CD4-positive, alpha-beta T cell treated with Interleukin-17A for 1 hour (primary cell): Measurements from ENCODE around the gene LRP11.
"Not testable (repeated sequence)": the region's sequence is repeated elsewhere in the genome, so short reads cannot be mapped to it uniquely, and the experiment has no call there.

Experiments
- DNase-seq: peaks from one replicate; pipeline ENCODE4 v3.0.0-alpha.2; 2020

Gene LRP11

GRCh38 chr6:149846321-149846720, 17.8 kb downstream of the LRP11 start:
- DNase-seq = no peak

DNA sequence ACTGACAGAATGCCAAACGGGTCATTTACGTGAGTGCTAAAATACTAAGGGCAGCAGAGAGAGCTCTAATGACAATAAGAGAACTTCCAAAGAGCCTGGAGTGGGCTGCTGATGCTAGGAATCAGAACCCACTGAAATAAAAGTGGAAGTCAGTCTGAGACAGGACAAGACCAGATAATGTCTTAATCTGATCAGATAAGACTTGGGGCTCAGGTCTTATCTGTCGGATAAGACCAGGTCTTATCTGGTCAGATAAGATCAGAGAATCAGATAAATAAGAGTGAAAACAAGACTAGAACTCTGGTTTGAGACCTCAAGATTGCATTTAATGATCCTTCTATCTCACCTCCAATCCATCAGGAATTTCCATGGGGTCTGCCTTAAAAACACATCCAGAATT, 18.6 kb downstream of the LRP11 start:
- no peak for DNase-seq

DNA sequence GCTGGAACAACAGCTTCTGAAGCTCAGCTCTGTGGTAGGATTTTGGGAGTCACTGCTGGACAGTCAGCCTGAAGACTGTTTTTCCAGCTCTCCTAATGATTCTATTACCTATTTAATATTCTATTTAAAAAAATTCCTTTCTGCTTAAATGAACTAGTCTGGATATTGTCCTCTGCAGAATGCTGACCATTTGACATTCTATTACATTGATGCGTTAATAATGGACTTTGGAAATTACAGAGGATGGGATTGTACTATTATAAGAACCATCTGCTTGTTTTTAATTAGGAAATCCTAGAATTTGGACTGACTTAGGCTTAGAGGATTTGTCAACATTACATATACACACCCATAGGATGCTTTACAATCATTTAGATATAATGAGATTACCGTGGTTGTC, 19.7 kb downstream of the LRP11 start:
- DNase-seq = no peak

GRCh38 chr6:149844036-149844435, 20.1 kb downstream of the LRP11 start:
- DNase-seq = not testable (repeated sequence)

GRCh38 chr6:149843051-149843633, 21.0 kb downstream of the LRP11 start:
- DNase-seq = no peak

GRCh38 chr6:149842331-149842730, 21.8 kb downstream of the LRP11 start:
- DNase-seq = no peak

GRCh38 chr6:149840345-149841075, 23.6 kb downstream of the LRP11 start:
- peak; percentile 40 for DNase-seq

DNA sequence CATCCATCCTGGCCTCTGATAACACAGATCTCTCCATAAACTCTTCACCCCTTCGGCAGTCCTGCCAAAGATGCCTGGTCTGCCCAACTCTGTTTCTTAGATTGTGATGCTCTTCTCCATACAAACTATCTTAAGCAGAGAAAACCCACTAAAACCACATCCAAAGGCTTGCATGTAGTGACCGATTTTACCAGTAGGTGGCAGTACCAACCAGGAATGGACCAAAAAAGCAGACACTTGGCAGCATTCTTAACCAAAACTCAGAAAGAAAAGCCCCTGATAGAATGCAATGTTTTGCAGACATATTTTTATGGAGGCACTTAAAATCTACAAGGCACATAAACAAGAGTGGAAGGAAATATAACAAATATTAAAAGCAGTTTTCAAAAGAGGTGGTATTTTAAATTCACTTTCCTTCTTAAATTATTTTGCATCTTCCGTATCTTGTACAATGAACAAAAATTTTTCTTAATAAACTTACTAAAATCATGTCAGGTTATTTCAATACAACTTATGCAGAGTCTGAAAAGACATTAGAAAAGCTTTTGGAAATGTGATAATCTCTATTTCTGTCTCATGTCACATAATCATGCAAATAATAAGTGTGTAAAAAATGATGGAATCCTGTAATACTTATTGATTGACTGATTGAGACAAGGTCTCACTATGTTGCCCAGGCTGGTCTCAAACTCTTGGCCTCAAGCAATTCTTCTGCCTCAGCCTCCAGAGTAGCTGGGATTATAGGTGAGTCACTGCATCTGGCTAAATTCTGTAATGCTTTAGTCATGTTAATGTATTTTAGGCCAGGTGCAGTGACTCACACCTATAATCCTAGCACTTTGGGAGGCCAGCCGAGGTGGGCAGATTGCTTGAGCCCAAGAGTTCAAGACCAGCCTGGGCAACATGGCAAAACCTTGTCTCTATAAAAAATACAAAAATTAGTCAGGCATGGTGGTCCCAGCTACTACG, 29.4 kb downstream of the LRP11 start:
- DNase-seq = peak; percentile 82

DNA sequence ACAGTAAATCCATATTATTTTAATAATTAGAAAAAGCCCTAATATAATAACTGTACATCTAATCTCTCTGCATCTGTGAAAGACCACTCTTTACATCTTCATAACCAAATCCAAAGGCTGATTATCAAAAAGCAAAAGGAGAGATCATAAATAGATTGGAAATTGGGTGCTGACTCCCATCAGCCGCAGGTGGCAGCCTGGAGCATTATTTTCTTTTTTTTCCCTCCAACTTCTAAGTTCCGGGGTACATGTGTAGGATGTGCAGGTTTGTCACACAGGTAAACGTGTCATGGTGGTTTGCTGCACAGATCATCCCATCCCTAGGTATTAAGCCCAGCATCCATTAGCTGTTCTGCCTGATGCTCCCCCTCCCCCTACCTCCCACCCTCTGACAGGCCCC, 30.5 kb downstream of the LRP11 start:
- no peak for DNase-seq

GRCh38 chr6:149831308-149831820, 32.8 kb downstream of the LRP11 start:
- DNase-seq = no peak

GRCh38 chr6:149830731-149831307, 33.3 kb downstream of the LRP11 start:
- DNase-seq = no peak

- no peak for DNase-seq
These were observed 38.9 kb downstream of the LRP11 start for GRCh38 chr6:149825292-149825691.

DNA sequence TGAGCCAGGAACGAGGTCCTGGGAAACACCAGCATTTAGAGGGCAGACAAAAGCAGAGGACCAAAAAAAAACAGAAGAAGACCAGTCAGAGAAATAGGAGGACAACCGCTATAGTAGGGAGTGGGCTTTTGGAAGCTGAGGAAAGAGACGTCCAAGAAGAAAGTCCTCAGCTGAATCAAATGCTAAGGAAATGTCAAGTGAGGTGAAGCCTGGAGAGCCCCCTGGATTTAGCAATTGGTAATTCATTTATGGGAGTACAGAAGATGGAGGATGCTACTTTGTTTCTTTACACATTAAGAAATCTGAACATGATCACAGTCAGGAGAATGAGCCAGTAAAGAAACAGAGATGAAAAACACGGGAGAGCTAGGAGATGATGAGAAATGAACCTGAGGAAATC, 41.1 kb downstream of the LRP11 start:
- no peak for DNase-seq

- DNase-seq = no peak
These were observed 42.7 kb downstream of the LRP11 start for GRCh38 chr6:149821492-149821891.

GRCh38 chr6:149820506-149820905, 43.7 kb downstream of the LRP11 start:
- no peak for DNase-seq

- no peak for DNase-seq
These were observed 48.4 kb downstream of the LRP11 start for GRCh38 chr6:149815788-149816187.

GRCh38 chr6:149813351-149813750, 50.8 kb downstream of the LRP11 start:
- DNase-seq = no peak

GRCh38 chr6:149809798-149810197, 54.4 kb downstream of the LRP11 start:
- no peak for DNase-seq

- no peak for DNase-seq
These were observed 58.0 kb downstream of the LRP11 start for GRCh38 chr6:149806127-149806526.

DNA sequence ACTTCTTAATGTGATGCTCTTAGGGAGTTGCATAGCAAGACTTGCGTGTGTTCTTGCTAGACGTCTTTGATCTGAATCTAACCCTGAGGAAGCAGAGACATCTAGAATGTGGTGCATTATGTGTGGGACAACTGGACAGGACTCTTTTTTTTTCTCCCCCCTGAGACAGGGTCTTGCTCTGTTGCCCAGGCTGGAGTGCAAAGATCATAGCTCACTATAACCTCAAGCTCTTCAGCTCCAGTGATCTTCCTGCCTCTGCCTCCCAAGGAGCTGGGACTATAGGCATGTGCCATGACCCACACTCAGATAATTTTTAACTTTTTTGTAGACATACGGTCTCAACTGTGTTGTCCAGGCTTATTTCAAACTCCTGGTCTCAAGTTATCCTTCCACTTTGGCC, 80.6 kb downstream of the LRP11 start:
- no peak for DNase-seq

- DNase-seq = no peak
These were observed 81.8 kb downstream of the LRP11 start for GRCh38 chr6:149782337-149782736.

DNA sequence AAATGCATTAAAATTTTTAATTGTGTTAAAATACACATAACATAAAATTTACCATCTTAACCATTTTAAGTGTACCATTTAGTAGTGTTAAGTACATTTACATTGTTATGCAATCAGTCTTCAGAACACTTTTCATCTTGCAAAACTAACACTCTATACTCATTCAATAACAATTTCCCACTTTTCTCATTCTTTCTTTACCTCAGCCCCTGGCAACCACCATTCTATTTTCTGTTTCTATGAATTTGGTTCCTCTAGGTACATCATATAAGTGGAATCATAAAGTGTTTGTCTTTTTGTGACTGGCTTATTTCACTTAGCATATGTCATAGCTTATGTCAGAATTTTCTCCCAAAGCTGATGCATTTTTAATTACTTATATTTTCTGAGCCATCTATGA, 82.4 kb downstream of the LRP11 start:
- DNase-seq = no peak

DNA sequence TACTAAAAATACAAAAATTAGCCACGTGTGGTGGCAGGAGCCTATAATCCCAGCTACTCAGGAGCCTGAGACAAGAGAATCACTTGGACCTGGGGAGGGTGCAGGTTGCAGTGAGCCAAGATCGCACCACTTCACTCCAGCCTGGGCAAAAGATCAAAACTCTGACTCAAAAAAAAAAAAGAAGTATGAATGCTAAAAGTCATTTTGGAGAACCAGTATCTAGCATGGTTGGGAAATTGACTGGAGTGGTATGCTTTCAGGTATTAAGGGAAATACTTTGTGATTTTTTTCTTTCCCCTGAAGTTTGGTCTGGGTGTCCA, 84.6 kb downstream of the LRP11 start:
- DNase-seq = no peak
